Fibroblast of lung (primary cell): ENCODE measurements around the gene DNAH14.

Source experiments
- EZH2 ChIP-seq: IDR thresholded peaks from 2 replicates; pipeline ENCODE4 v1.5.1; 2012; ENCODE audit warnings: low read length, control low read depth, mild to moderate bottlenecking; ENCODE audit errors: missing control alignments
- TF ChIP-seq, protein P1 (sequence below), 2 donors: IDR thresholded peaks in 1 of 2; conservative IDR thresholded peaks in 1 of 2; 1 replicate in 1 of 2; 2 replicates in 1 of 2; pipeline ENCODE4 v1.5.1; 2011 to 2012; ENCODE audit warnings: low read length in 2 of 2, control low read depth in 1 of 2, inconsistent platforms in 1 of 2, low read depth in 1 of 2, mild to moderate bottlenecking in 1 of 2

DNA sequence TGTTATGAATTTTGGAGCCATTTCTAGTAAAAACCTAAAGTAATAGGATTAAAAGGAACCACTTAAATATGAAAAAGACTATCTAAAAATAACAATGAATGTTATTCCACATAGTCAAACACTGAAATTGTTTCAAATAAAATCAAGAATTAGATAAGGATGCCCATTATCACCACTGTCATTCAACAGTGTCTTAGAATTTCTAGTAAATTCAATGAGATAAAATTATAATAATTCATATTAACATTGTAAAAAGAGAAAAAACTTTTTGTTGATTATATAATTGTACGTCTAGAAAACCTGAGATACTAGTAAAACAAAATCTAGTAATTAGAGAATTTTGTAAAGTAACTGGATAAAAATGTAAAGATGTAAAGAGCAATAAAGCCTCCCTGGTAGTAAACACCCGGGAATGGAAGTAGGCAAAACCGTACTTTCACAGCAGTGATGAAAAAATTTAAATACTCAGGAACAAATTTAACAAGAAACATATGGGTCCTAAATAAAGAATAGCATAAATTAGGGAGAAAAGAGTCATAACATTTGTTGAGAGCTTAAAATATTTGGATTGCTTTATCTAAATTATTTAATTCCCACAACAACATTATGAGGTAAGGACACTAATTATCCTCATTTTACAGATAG, 442.0 kb downstream of the DNAH14 start:
- TF ChIP-seq, protein P1, sequence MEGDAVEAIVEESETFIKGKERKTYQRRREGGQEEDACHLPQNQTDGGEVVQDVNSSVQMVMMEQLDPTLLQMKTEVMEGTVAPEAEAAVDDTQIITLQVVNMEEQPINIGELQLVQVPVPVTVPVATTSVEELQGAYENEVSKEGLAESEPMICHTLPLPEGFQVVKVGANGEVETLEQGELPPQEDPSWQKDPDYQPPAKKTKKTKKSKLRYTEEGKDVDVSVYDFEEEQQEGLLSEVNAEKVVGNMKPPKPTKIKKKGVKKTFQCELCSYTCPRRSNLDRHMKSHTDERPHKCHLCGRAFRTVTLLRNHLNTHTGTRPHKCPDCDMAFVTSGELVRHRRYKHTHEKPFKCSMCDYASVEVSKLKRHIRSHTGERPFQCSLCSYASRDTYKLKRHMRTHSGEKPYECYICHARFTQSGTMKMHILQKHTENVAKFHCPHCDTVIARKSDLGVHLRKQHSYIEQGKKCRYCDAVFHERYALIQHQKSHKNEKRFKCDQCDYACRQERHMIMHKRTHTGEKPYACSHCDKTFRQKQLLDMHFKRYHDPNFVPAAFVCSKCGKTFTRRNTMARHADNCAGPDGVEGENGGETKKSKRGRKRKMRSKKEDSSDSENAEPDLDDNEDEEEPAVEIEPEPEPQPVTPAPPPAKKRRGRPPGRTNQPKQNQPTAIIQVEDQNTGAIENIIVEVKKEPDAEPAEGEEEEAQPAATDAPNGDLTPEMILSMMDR (conservative IDR thresholded peaks at IDR 0.05 in 1 of 2, IDR thresholded peaks at IDR 0.05 in 1 of 2; ENCODE audit: low read depth in 1 of 2, low read length in 2 of 2): no peak
- TF ChIP-seq EZH2: no peak
